AG04449 (cell line): ENCODE data around the gene TP53.

Source experiments
- CTCF ChIA-PET: fragments of 350-600 bp; formaldehyde crosslinking; extraction: SDS; loops from one replicate; lab custom pipeline; 2021; ENCODE audit warnings: antibody characterized with exemption; lab: Yijun Ruan, JAX
- POLR2A ChIA-PET: fragments of 400-600, 350-600 bp; formaldehyde crosslinking; extraction: SDS; loops from one replicate; lab custom pipeline; 2020; ENCODE audit warnings: antibody characterized with exemption, inconsistent platforms; lab: Yijun Ruan, JAX
- DNase-seq: peaks from one replicate; pipeline ENCODE4 v3.0.0-alpha.2; 2010; ENCODE audit warnings: low read depth, low spot score
- H3K4me3 ChIP-seq: 2 replicates; pipeline ENCODE4 v1.5.1; 2011; ENCODE audit warnings: low read depth, mild to moderate bottlenecking, control low read depth, low read length
- CTCF ChIP-seq: IDR thresholded peaks from one replicate; pipeline ENCODE4 v1.5.1; 2011; ENCODE audit warnings: mild to moderate bottlenecking, moderate library complexity, low read length, control low read depth, inconsistent platforms; ENCODE audit not compliant: insufficient read depth; ENCODE audit errors: missing control alignments

Gene TP53

GRCh38 chr17:7623661-7624060 is 63.6 kb downstream of the TP53 start:
- CTCF ChIA-PET = interaction anchor here (1.2 kb wide), 1 partner anchor 9 kb away, joined by 4 read pairs; the partner anchor contains the start of gene FXR2
- no peak overlapping the region for H3K4me3 ChIP-seq
- DNase-seq = no peak
- POLR2A ChIA-PET = interaction anchor here (1.3 kb wide), 1 partner anchor 64 kb away, joined by 3 read pairs; the partner anchor contains the start of gene TP53
- no peak for TF ChIP-seq CTCF

- TF ChIP-seq CTCF = no peak
- DNase-seq = no peak
- POLR2A ChIA-PET = no interaction called here
- CTCF ChIA-PET = interaction anchor here (2.2 to 2.8 kb wide), 2 partner anchors 12 to 60 kb away, joined by 7 to 21 read pairs; no protein-coding TSS in a partner anchor
- H3K4me3 ChIP-seq = no peak overlapping the region
These were observed 66.5 kb downstream of the TP53 start for GRCh38 chr17:7620835-7621234.

GRCh38 chr17:7618608-7619007 is 68.7 kb downstream of the TP53 start:
- no peak overlapping the region for H3K4me3 ChIP-seq
- TF ChIP-seq CTCF = no peak
- DNase-seq = no peak
- POLR2A ChIA-PET = no interaction called here
- CTCF ChIA-PET = interaction anchor here (1.7 to 6.2 kb wide), 2 partner anchors 11 to 69 kb away, joined by 5 to 67 read pairs; partner anchors contain the start of genes SAT2 and SHBG
